Measurements from ENCODE around the gene TIAM1. TPM values are rescaled to one million over a fixed set of nuclear protein-coding genes. Genes with fewer than 3 reads are reported as not detected.
A peak's percentile ranks its signal among the peaks of the same experiment; 100 is the strongest.

TIAM1 gene
- total RNA-seq, 1 experiment from 2014 or later: 22.5 TPM

GRCh38 chr21:31286621-31287020 lies 57.4 kb downstream of the TIAM1 start:
- no peak overlapping the region for H2AFZ ChIP-seq
- no peak overlapping the region for H3K4me3 ChIP-seq
- no peak for TF ChIP-seq EZH2 (IDR thresholded peaks at IDR 0.05; ENCODE audit: low read depth)
- TF ChIP-seq CTCF (conservative IDR thresholded peaks at IDR 0.05): no peak
- no peaks in the 10 kb centered on the region for H3K27me3 ChIP-seq (ENCODE audit: insufficient read depth, low read depth)
- 0 out of 2 replicates have a peak, but pooled peaks cover 8% of the 10 kb centered on the region for H3F3A ChIP-seq (ENCODE audit: insufficient read depth, low read depth)
- H3K4me1 ChIP-seq (replicated peaks; ENCODE audit: insufficient read depth): no peaks in the 10 kb centered on the region
- no peak for DNase-seq
- no peak overlapping the region for H3K27ac ChIP-seq
- no peaks in the 10 kb centered on the region for H3K36me3 ChIP-seq (ENCODE audit: low read depth)
- ChIA-PET POLR2A (ENCODE audit: unreplicated experiment) (interaction anchor here (0.7 kb wide), 1 partner anchor 22 kb away, joined by 3 read pairs; no protein-coding TSS in a partner anchor), CTCF (no interaction called here)
- H3K9me3 ChIP-seq (ENCODE audit: insufficient read depth, low read depth): no peaks in the 10 kb centered on the region
- intact Hi-C loops (cut with micrococcal nuclease; ENCODE audit: unreplicated experiment): no loop called here
- H3K4me2 ChIP-seq: no peak overlapping the region
- no TSS peak for BruUV-seq (replicated peaks)
- peaks cover 3% of the 10 kb centered on the region; the same call in 1 of the 2 replicates for H3K79me2 ChIP-seq (ENCODE audit: low read depth)
- no peaks in the 10 kb centered on the region for H4K20me1 ChIP-seq (ENCODE audit: insufficient read depth)
- no peaks in the 10 kb centered on the region for H3K9me2 ChIP-seq (ENCODE audit: insufficient read depth)

GRCh38 chr21:31284797-31285397 lies 59.2 kb downstream of the TIAM1 start:
- Histone ChIP-seq H3K4me2 (no peak overlapping the region), H3K27ac (no peak overlapping the region), H3K9me3 (ENCODE audit: insufficient read depth, low read depth) (no peaks in the 10 kb centered on the region), H3F3A (ENCODE audit: insufficient read depth, low read depth) (0 out of 2 replicates have a peak, but pooled peaks cover 8% of the 10 kb centered on the region), H3K36me3 (ENCODE audit: low read depth) (no peaks in the 10 kb centered on the region), H3K27me3 (ENCODE audit: insufficient read depth, low read depth) (no peaks in the 10 kb centered on the region), H3K9me2 (ENCODE audit: insufficient read depth) (no peaks in the 10 kb centered on the region), H2AFZ (no peak overlapping the region), H3K79me2 (ENCODE audit: low read depth) (peaks cover 3% of the 10 kb centered on the region; the same call in 1 of the 2 replicates), H3K4me3 (no peak overlapping the region), H4K20me1 (ENCODE audit: insufficient read depth) (no peaks in the 10 kb centered on the region), H3K4me1 (replicated peaks; ENCODE audit: insufficient read depth) (no peaks in the 10 kb centered on the region)
- intact Hi-C loops (cut with micrococcal nuclease; ENCODE audit: unreplicated experiment): loop anchor here (5.0 kb wide), 1 partner anchor 57 kb away; the partner anchor contains the start of gene TIAM1
- CTCF ChIA-PET: no interaction called here
- BruUV-seq (replicated peaks): no TSS peak
- peak in 1 of 2 experiments; percentile 2 for DNase-seq
- POLR2A ChIA-PET (ENCODE audit: unreplicated experiment): no interaction called here
- TF ChIP-seq EZH2 (IDR thresholded peaks at IDR 0.05; ENCODE audit: low read depth) (no peak), CTCF (conservative IDR thresholded peaks at IDR 0.05) (no peak)

- Histone ChIP-seq H3K9me2 (ENCODE audit: insufficient read depth) (no peaks in the 10 kb centered on the region), H2AFZ (no peak overlapping the region), H3K4me2 (no peak overlapping the region), H3K27ac (no peak overlapping the region), H3K27me3 (ENCODE audit: insufficient read depth, low read depth) (no peaks in the 10 kb centered on the region), H3K4me1 (replicated peaks; ENCODE audit: insufficient read depth) (no peaks in the 10 kb centered on the region), H4K20me1 (ENCODE audit: insufficient read depth) (no peaks in the 10 kb centered on the region), H3F3A (ENCODE audit: insufficient read depth, low read depth) (0 out of 2 replicates have a peak, but pooled peaks cover 8% of the 10 kb centered on the region), H3K79me2 (ENCODE audit: low read depth) (peaks cover 3% of the 10 kb centered on the region; the same call in 1 of the 2 replicates), H3K9me3 (ENCODE audit: insufficient read depth, low read depth) (no peaks in the 10 kb centered on the region), H3K36me3 (ENCODE audit: low read depth) (no peaks in the 10 kb centered on the region), H3K4me3 (no peak overlapping the region)
- ChIA-PET POLR2A (ENCODE audit: unreplicated experiment) (no interaction called here), CTCF (no interaction called here)
- intact Hi-C loops (cut with micrococcal nuclease; ENCODE audit: unreplicated experiment): loop anchor here (5.0 kb wide), 1 partner anchor 59 kb away; the partner anchor contains the start of gene TIAM1
- DNase-seq: no peak
- no peak for TF ChIP-seq EZH2 (IDR thresholded peaks at IDR 0.05; ENCODE audit: low read depth)
- no peak for TF ChIP-seq CTCF (conservative IDR thresholded peaks at IDR 0.05)
- no TSS peak for BruUV-seq (replicated peaks)
Measured at GRCh38 chr21:31283025-31283424, 61.0 kb downstream of the TIAM1 start.

All from PC-9 (cell line).